ENCODE results near the gene TSC22D1. TPM values are rescaled to one million over a fixed set of nuclear protein-coding genes. Genes with fewer than 3 reads are reported as not detected.
"Not testable (repeated sequence)": the region's sequence is repeated elsewhere in the genome, so short reads cannot be mapped to it uniquely, and the experiment has no call there.

Gene TSC22D1
- total RNA-seq, 1 experiment from 2014 or later = 194 TPM

DNA sequence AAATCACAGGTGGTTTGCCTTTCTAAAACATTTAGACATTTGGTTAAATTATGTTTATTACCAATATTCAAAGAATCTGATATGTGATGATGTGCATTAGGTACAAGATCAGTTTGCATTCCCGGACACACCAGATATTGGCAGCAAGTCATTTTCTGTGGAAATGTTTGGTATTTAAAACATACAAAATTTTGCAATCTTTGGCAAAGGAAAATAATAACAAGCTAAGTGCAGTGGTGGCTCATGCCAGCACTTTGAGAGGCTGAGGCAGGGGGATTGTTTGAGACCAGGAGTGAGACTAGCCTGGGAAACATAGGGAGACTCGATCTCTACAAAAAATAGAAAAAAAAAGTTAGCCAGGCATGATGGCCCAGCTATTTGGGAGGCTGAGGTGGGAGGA, 29.1 kb upstream of the TSC22D1 start:
- Histone ChIP-seq H3F3A (ENCODE audit: low read length, unreplicated experiment) (no peaks in the 10 kb centered on the region), H3K9me3 (ENCODE audit: low read length) (no peaks in the 10 kb centered on the region), H3K36me3 (ENCODE audit: low read depth, low read length) (no peaks in the 10 kb centered on the region), H3K9ac (ENCODE audit: low read length) (no peak overlapping the region), H3K9me2 (replicated peaks; ENCODE audit: low read length) (no peaks in the 10 kb centered on the region), H2AFZ (ENCODE audit: low read length) (no peak overlapping the region), H3K27me3 (ENCODE audit: low read length) (no peaks in the 10 kb centered on the region), H3K4me3 (ENCODE audit: low read length) (no peak overlapping the region), H3K4me1 (ENCODE audit: insufficient read depth, low read length) (no peaks in the 10 kb centered on the region), H3K27ac (ENCODE audit: low read length) (no peak overlapping the region), H3K79me2 (ENCODE audit: low read length) (no peaks in the 10 kb centered on the region), H4K20me1 (ENCODE audit: low read length) (no peaks in the 10 kb centered on the region), H3K4me2 (ENCODE audit: low read length) (no peak overlapping the region)
- TF ChIP-seq, protein P1, sequence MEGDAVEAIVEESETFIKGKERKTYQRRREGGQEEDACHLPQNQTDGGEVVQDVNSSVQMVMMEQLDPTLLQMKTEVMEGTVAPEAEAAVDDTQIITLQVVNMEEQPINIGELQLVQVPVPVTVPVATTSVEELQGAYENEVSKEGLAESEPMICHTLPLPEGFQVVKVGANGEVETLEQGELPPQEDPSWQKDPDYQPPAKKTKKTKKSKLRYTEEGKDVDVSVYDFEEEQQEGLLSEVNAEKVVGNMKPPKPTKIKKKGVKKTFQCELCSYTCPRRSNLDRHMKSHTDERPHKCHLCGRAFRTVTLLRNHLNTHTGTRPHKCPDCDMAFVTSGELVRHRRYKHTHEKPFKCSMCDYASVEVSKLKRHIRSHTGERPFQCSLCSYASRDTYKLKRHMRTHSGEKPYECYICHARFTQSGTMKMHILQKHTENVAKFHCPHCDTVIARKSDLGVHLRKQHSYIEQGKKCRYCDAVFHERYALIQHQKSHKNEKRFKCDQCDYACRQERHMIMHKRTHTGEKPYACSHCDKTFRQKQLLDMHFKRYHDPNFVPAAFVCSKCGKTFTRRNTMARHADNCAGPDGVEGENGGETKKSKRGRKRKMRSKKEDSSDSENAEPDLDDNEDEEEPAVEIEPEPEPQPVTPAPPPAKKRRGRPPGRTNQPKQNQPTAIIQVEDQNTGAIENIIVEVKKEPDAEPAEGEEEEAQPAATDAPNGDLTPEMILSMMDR (conservative IDR thresholded peaks at IDR 0.05; ENCODE audit: low read depth, low read length) = no peak
- TF ChIP-seq EZH2 (IDR thresholded peaks at IDR 0.05; ENCODE audit: low read length, unreplicated experiment) (no peak), EZH2phosphoT487 (IDR thresholded peaks at IDR 0.05; ENCODE audit: borderline replicate concordance, low read length) (no peak)
- POLR2A ChIA-PET (ENCODE audit: unreplicated experiment) = no interaction called here
- intact Hi-C loops (cut with micrococcal nuclease) = no loop called here
- DNase-seq (no peak), ATAC-seq (no peak)
- CTCF ChIA-PET = no interaction called here
- BruUV-seq (replicated peaks) = no TSS peak

DNA sequence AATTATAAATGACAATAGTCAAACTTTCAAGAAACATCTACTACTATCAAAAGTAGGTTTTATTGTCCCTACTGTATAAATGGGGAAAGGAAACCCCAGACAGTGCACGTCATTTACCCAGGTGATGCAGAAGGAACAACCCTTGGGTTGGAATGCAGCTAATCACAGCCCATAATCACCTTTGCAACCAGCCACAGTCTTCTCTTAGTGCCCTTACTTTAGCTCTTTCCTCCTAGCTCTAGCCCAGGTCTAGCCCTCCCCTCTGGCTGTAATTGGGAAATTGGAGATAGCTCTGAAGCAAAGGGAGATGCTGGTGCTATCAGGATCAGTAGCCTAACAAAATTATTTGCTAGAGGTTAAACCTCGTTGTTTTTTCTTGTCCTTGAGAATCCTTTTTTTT, 25.5 kb upstream of the TSC22D1 start:
- Histone ChIP-seq H3K9ac (ENCODE audit: low read length) (no peak overlapping the region), H3K4me2 (ENCODE audit: low read length) (no peak overlapping the region), H2AFZ (ENCODE audit: low read length) (no peak overlapping the region), H3K9me2 (replicated peaks; ENCODE audit: low read length) (no peaks in the 10 kb centered on the region), H3K4me1 (ENCODE audit: insufficient read depth, low read length) (no peaks in the 10 kb centered on the region), H4K20me1 (ENCODE audit: low read length) (no peaks in the 10 kb centered on the region), H3K27me3 (ENCODE audit: low read length) (no peaks in the 10 kb centered on the region), H3K79me2 (ENCODE audit: low read length) (no peaks in the 10 kb centered on the region), H3K9me3 (ENCODE audit: low read length) (no peaks in the 10 kb centered on the region), H3F3A (ENCODE audit: low read length, unreplicated experiment) (no peaks in the 10 kb centered on the region), H3K36me3 (ENCODE audit: low read depth, low read length) (no peaks in the 10 kb centered on the region), H3K4me3 (ENCODE audit: low read length) (no peak overlapping the region), H3K27ac (ENCODE audit: low read length) (no peak overlapping the region)
- ATAC-seq (no peak), DNase-seq (no peak)
- ChIA-PET CTCF (no interaction called here), POLR2A (ENCODE audit: unreplicated experiment) (no interaction called here)
- BruUV-seq (replicated peaks) = no TSS peak
- intact Hi-C loops (cut with micrococcal nuclease) = no loop called here
- TF ChIP-seq, protein P1 (conservative IDR thresholded peaks at IDR 0.05; ENCODE audit: low read depth, low read length) = no peak
- TF ChIP-seq EZH2phosphoT487 (IDR thresholded peaks at IDR 0.05; ENCODE audit: borderline replicate concordance, low read length) = no peak
- TF ChIP-seq EZH2 (IDR thresholded peaks at IDR 0.05; ENCODE audit: low read length, unreplicated experiment) = no peak

DNA sequence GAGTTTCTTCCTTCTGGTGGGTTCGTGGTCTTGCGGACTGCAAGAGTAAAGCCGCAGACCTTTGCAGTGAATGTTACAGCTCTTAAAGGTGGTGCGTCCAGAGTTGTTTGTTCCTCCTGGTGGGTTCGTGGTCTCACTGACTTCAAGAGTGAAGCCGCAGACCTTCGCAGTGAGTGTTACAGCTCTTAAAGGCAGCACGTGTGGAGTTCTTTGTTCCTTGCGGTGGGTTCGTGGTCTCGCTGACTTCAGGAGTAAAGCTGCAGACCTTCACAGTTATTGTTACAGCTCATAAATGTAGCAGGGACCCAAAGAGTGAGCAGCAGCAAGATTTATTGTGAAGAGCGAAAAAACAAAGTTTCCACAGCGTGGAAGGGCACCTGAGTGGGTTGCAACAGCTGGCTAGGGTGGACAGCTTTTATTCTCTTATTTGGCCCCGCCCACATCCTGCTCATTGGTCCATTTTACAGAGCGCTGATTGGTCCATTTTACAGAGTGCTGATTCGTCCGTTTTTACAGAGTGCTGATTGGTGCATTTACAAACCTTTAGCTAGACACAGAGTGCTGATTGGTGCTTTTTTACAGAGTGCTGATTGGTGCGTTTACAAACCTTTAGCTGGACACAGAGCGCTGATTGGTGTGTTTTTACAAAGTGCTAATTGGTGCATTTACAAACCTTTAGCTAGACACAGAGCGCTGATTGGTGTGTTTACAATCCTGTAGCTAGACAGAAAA, 17.9 kb upstream of the TSC22D1 start:
- H3K27me3 ChIP-seq (ENCODE audit: low read length); H3K79me2 ChIP-seq (ENCODE audit: low read length); H3K4me2 ChIP-seq (ENCODE audit: low read length); H3K4me1 ChIP-seq (ENCODE audit: insufficient read depth, low read length); intact Hi-C loops (cut with micrococcal nuclease); H3K4me3 ChIP-seq (ENCODE audit: low read length); DNase-seq; H4K20me1 ChIP-seq (ENCODE audit: low read length); H2AFZ ChIP-seq (ENCODE audit: low read length); H3F3A ChIP-seq (ENCODE audit: low read length, unreplicated experiment); H3K9me3 ChIP-seq (ENCODE audit: low read length); BruUV-seq (replicated peaks); H3K9ac ChIP-seq (ENCODE audit: low read length); H3K36me3 ChIP-seq (ENCODE audit: low read depth, low read length); H3K27ac ChIP-seq (ENCODE audit: low read length); ATAC-seq; CTCF ChIA-PET; POLR2A ChIA-PET (ENCODE audit: unreplicated experiment); H3K9me2 ChIP-seq (replicated peaks; ENCODE audit: low read length): not testable (repeated sequence)
